DOHH2 (cell line): ENCODE measurements around the gene DNAL4.

ENCODE experiments used
- EZH2phosphoT487 ChIP-seq: fragments of 200-600 bp; sonication (generic); IDR thresholded peaks from 2 replicates; pipeline ENCODE4 v1.6.1; 2017; ENCODE audit warnings: borderline replicate concordance, mild to moderate bottlenecking, antibody characterized with exemption, low read length, moderate library complexity, mixed read lengths
- TF ChIP-seq, protein P1 (sequence below): fragments of 200-600 bp; sonication (generic); IDR thresholded peaks from one replicate; pipeline ENCODE4 v1.5.1; 2014; ENCODE audit warnings: antibody characterized with exemption, mild to moderate bottlenecking, low read depth, low read length; ENCODE audit not compliant: poor library complexity, severe bottlenecking

DNA sequence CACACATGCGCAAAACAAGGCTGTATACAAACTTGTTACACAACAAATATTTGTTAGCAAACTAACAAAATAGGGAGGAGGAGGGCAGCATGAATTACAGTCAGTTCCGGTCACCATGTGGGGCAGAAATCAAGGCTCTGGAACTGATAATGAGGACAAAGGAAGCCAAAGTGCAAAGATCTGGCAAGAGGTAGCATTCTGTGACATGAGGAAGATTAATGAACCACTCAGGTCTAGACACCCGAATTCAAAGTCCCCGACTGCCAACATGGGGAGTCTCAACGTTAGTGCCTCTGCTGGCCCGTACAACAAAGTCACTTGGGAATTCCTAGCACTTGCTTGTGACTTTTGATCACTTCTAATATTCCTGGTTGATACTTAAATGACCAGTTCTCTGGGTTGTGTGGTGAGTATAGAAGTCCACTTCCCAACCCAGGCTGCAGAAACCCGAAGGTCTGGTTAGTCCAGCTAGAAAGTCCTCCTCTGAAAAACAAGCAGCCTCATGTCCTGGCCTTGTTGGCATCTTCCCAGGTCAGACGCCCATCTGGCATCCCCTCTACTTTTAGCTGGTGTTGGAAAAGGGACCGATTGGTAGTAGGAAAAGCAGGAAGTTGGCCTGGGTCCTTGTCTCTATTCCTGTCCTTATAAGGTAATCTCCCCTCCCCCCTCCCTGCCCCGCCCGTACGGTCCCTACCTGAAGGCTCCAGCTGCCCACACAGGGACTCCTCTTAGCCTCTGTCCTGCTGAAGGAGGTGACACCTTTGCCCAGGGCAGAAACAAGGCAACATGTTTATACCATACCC lies 39.8 kb downstream of the DNAL4 start:
- TF ChIP-seq, protein P1, sequence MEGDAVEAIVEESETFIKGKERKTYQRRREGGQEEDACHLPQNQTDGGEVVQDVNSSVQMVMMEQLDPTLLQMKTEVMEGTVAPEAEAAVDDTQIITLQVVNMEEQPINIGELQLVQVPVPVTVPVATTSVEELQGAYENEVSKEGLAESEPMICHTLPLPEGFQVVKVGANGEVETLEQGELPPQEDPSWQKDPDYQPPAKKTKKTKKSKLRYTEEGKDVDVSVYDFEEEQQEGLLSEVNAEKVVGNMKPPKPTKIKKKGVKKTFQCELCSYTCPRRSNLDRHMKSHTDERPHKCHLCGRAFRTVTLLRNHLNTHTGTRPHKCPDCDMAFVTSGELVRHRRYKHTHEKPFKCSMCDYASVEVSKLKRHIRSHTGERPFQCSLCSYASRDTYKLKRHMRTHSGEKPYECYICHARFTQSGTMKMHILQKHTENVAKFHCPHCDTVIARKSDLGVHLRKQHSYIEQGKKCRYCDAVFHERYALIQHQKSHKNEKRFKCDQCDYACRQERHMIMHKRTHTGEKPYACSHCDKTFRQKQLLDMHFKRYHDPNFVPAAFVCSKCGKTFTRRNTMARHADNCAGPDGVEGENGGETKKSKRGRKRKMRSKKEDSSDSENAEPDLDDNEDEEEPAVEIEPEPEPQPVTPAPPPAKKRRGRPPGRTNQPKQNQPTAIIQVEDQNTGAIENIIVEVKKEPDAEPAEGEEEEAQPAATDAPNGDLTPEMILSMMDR = no peak
- no peak for TF ChIP-seq EZH2phosphoT487
